T-helper 2 cell (primary cell): ENCODE measurements around the gene SNRPD2.
A peak's percentile ranks its signal among the peaks of the same experiment; 100 is the strongest.
"Not testable (repeated sequence)": the region's sequence is repeated elsewhere in the genome, so short reads cannot be mapped to it uniquely, and the experiment has no call there.

ENCODE experiments used
- DNase-seq, 5 experiments: peaks; one replicate each; pipeline versions ENCODE4 v3.0.0 to v3.0.0-alpha.2; 2012 to 2022

SNRPD2 gene

GRCh38 chr19:45701676-45702075 is 9.9 kb upstream of the SNRPD2 start:
- DNase-seq: no peak

GRCh38 chr19:45693106-45693788 is 1.5 kb upstream of the SNRPD2 start:
- peak; percentile 49 to 70 (median 68) for DNase-seq

GRCh38 chr19:45692187-45693105 is 693 bp upstream of the SNRPD2 start, which contains the start of gene QPCTL:
QPCTL (plus strand) TSS chr19:45692666; CDS start chr19:45692704, 38 bp downstream.
- DNase-seq: peak; percentile 85 to 100 (median 96)

GRCh38 chr19:45687599-45687998 is 4.2 kb downstream of the SNRPD2 start:
- DNase-seq: no peak

GRCh38 chr19:45685045-45685444 is 6.7 kb downstream of the SNRPD2 start:
- not testable (repeated sequence) for DNase-seq

GRCh38 chr19:45682908-45683307 is 8.8 kb downstream of the SNRPD2 start:
- no peak for DNase-seq

GRCh38 chr19:45682117-45682516 is 9.6 kb downstream of the SNRPD2 start:
- no peak for DNase-seq

GRCh38 chr19:45681391-45682015 is 10.2 kb downstream of the SNRPD2 start:
- peak; percentile 73 to 90 (median 81) for DNase-seq

GRCh38 chr19:45677351-45678230 is 14.2 kb downstream of the SNRPD2 start:
- DNase-seq: peak; percentile 60 to 94 (median 72)

GRCh38 chr19:45676851-45677263 is 14.9 kb downstream of the SNRPD2 start:
- peak; percentile 24 to 54 (median 44) for DNase-seq

- DNase-seq: no peak
Observed at GRCh38 chr19:45674946-45675345, 16.8 kb downstream of the SNRPD2 start.

- DNase-seq: peak; percentile 17 to 53 (median 35)
Observed at GRCh38 chr19:45670670-45671453, 20.9 kb downstream of the SNRPD2 start.

GRCh38 chr19:45668342-45668871 is 23.3 kb downstream of the SNRPD2 start:
- DNase-seq: peak in 1 of 5 experiments; percentile 22

GRCh38 chr19:45667620-45668341 is 24.0 kb downstream of the SNRPD2 start, which contains the start of gene GIPR:
GIPR (plus strand) TSS chr19:45668221; CDS start chr19:45669521, 1,300 bp downstream.
- peak; percentile 30 to 68 (median 47) for DNase-seq

GRCh38 chr19:45664575-45664974 is 27.2 kb downstream of the SNRPD2 start:
- DNase-seq: no peak

GRCh38 chr19:45663800-45664199 is 28.0 kb downstream of the SNRPD2 start:
- no peak for DNase-seq

- DNase-seq: no peak
Observed at GRCh38 chr19:45660636-45661035, 31.1 kb downstream of the SNRPD2 start.

- no peak for DNase-seq
Observed at GRCh38 chr19:45659096-45659729, 32.5 kb downstream of the SNRPD2 start.

GRCh38 chr19:45657520-45658167 is 34.1 kb downstream of the SNRPD2 start:
- DNase-seq: no peak
